H1 (cell line): ENCODE measurements around the gene RAB26. TPM values are rescaled to one million over a fixed set of nuclear protein-coding genes. Genes with fewer than 3 reads are reported as not detected.

Source experiments
- CTCF ChIP-seq, 3 experiments: IDR thresholded peaks; 1 replicate in 2 of 3; 2 replicates in 1 of 3; pipeline versions ENCODE4 v1.5.1 to v1.6.1; 2011; ENCODE audit warnings: low read length in 3 of 3, mild to moderate bottlenecking in 3 of 3, inconsistent platforms in 2 of 3, low read depth in 1 of 3, moderate library complexity in 1 of 3; ENCODE audit not compliant: insufficient read depth in 1 of 3; ENCODE audit errors: control extremely low read depth in 1 of 3
- HDAC2 ChIP-seq, 2 experiments: fragments of 300-600 bp in 1 of 2; sonication (generic) in 1 of 2; IDR thresholded peaks; 2 replicates each; pipeline ENCODE4 v1.6.1; 2011 to 2012; ENCODE audit warnings: low read depth in 2 of 2, low read length in 2 of 2, mild to moderate bottlenecking in 2 of 2, moderate library complexity in 2 of 2, borderline replicate concordance in 1 of 2, inconsistent platforms in 1 of 2
- SIX5 ChIP-seq: IDR thresholded peaks from 2 replicates; pipeline ENCODE4 v1.6.1; 2011; ENCODE audit warnings: mild to moderate bottlenecking, low read depth, low read length
- polyA plus RNA-seq, 7 experiments: library from polyadenylated mRNA; depleted of rRNA in 3 of 7; stranded (reverse) in 5 of 7; unstranded in 2 of 7; fragments of >200 nt in 5 of 7; fragments of 200-250 nt in 2 of 7; gene quantifications; 1 replicate in 5 of 7; 2 replicates in 1 of 7; 4 replicates in 1 of 7; pipeline versions ENCODE4 v1.2.1 to v1.2.3, GENCODE V29; 2011 to 2013; ENCODE audit warnings: missing spikeins in 2 of 7, mixed read lengths in 2 of 7
- total RNA-seq: library from RNA; stranded (reverse); fragmentation: NEBNext Ultra II Directional; extraction: Animal tissue kit (Norgen Biotek cat#: 25700); gene quantifications from 2 replicates; pipeline ENCODE4 v1.2.1, GENCODE V29; 2021

Gene RAB26
- total and polyA plus RNA-seq, 2 of the 8 experiments (the other 6 are each of a cell fraction or from before 2014, with no cell fraction given): 4.3 to 5.4 TPM

DNA sequence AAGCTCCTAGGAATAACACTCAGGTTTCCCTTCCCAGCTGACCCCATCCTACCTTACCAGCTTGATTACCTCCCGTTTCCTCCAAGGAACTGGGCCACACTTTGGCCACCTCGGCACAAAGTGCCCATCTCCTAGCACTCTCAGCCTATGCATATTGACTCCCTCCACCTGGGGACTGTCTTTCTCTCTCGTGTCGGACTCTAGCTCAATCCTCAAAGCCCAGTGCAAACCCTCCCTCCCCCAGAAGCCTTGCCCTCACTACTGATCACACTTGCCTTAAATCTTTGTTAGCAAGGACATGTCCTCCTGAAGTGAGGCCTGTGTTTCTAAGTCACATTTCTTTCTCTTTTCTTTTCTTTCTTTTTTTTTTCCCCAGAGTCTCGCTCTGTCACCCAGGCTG lies 2.6 kb upstream of the RAB26 start (continued):
- no peak for TF ChIP-seq CTCF (IDR thresholded peaks at IDR 0.05; ENCODE audit: control extremely low read depth in 1 of 3, insufficient read depth in 1 of 3, low read depth in 1 of 3, low read length in 3 of 3)
- no peak for TF ChIP-seq SIX5
- no peak for TF ChIP-seq HDAC2 (IDR thresholded peaks at IDR 0.05; ENCODE audit: borderline replicate concordance in 1 of 2, low read depth in 2 of 2, low read length in 2 of 2)
